H1 (cell line): ENCODE data around the gene EPHA8. TPM values are rescaled to one million over a fixed set of nuclear protein-coding genes. Genes with fewer than 3 reads are reported as not detected.

ENCODE experiments used
- EGR1 ChIP-seq: IDR thresholded peaks from 2 replicates; pipeline ENCODE4 v1.6.1; 2011; ENCODE audit warnings: low read depth, low read length, borderline replicate concordance
- KDM1A ChIP-seq: fragments of 200-600, 300-600 bp; sonication (generic); IDR thresholded peaks from 2 replicates; pipeline ENCODE4 v1.7.1; 2016; ENCODE audit warnings: mild to moderate bottlenecking, low read length, borderline replicate concordance
- polyA plus RNA-seq, 7 experiments: library from polyadenylated mRNA; depleted of rRNA in 3 of 7; stranded (reverse) in 5 of 7; unstranded in 2 of 7; fragments of >200 nt in 5 of 7; fragments of 200-250 nt in 2 of 7; gene quantifications; 1 replicate in 5 of 7; 2 replicates in 1 of 7; 4 replicates in 1 of 7; pipeline versions ENCODE4 v1.2.1 to v1.2.3, GENCODE V29; 2011 to 2013; ENCODE audit warnings: missing spikeins in 2 of 7, mixed read lengths in 2 of 7
- total RNA-seq: library from RNA; stranded (reverse); fragmentation: NEBNext Ultra II Directional; extraction: Animal tissue kit (Norgen Biotek cat#: 25700); gene quantifications from 2 replicates; pipeline ENCODE4 v1.2.1, GENCODE V29; 2021

Gene EPHA8
- total and polyA plus RNA-seq, 2 of the 8 experiments (the other 6 are each of a cell fraction or from before 2014, with no cell fraction given) = 4.0 to 8.4 TPM

- TF ChIP-seq KDM1A (no peak), EGR1 (no peak)
Observed at GRCh38 chr1:22540337-22540736, 23.0 kb upstream of the EPHA8 start (continued).
